HepG2 (cell line): ENCODE data around the gene ROBO2. TPM values are rescaled to one million over a fixed set of nuclear protein-coding genes. Genes with fewer than 3 reads are reported as not detected.

ENCODE experiments used
- ATAC-seq: fragments of 200-7000 bp; cut with Tn5 transposase; 3 replicates; pipeline ENCODE4 v1.9.1; 2020; ENCODE audit warnings: mild to moderate bottlenecking, moderate library complexity
- BruUV-seq: library from RNA; stranded (reverse); fragments of 400-500 nt; replicated peaks from 2 replicates; lab custom pipeline; 2021; lab: Mats Ljungman, UMichigan
- CTCF ChIA-PET: fragments of 300-600 bp; formaldehyde crosslinking; extraction: SDS; loops from one replicate; lab custom pipeline; 2021; ENCODE audit warnings: low total read pairs, inconsistent platforms, low intra/inter-chr PET ratio; lab: Yijun Ruan, JAX
- POLR2A ChIA-PET: fragments of 350-600 bp; sonication (Branson Sonifier 250); formaldehyde crosslinking; loops from one replicate; lab custom pipeline; 2020; ENCODE audit warnings: antibody characterized with exemption, inconsistent platforms; lab: Yijun Ruan, JAX
- DNase-seq: peaks from one replicate; pipeline ENCODE4 v3.0.0-alpha.2; 2015; ENCODE audit warnings: low spot score
- FAIRE-seq: peaks from 3 replicates; lab custom pipeline; 2011; peaks lifted over from hg19 to GRCh38; lab: Jason Lieb, UNC
- H2AFZ ChIP-seq: one replicate; pipeline ENCODE4 v1.6.1; 2011; ENCODE audit warnings: low read length, inconsistent platforms
- H3K27ac ChIP-seq: fragments of 300-600 bp; 3 replicates; pipeline ENCODE4 v1.8.0; 2011; ENCODE audit warnings: mixed run types, mild to moderate bottlenecking, mixed read lengths, low read length, inconsistent platforms; ENCODE audit not compliant: insufficient read depth; ENCODE audit errors: extremely low read length
- H3K27me3 ChIP-seq, 2 experiments: fragments of 200-600 bp in 1 of 2; 2 replicates in 1 of 2; 3 replicates in 1 of 2; pipeline versions ENCODE4 v1.6.0 to v1.8.0; 2011; ENCODE audit warnings: low read length in 2 of 2, mild to moderate bottlenecking in 2 of 2, moderate library complexity in 2 of 2, inconsistent platforms in 1 of 2; ENCODE audit not compliant: insufficient read depth in 2 of 2, control insufficient read depth in 1 of 2
- H3K36me3 ChIP-seq, 2 experiments: fragments of 200-600 bp in 1 of 2; replicated peaks in 1 of 2; 2 replicates in 1 of 2; 3 replicates in 1 of 2; pipeline versions ENCODE4 v1.5.1 to v1.8.0; 2011; ENCODE audit warnings: low read length in 2 of 2, inconsistent platforms in 1 of 2; ENCODE audit not compliant: insufficient read depth in 2 of 2, control insufficient read depth in 1 of 2
- H3K4me1 ChIP-seq: 2 replicates; pipeline ENCODE4 v1.5.1; 2012; ENCODE audit warnings: low read length, inconsistent platforms; ENCODE audit not compliant: insufficient read depth
- H3K4me2 ChIP-seq: 2 replicates; pipeline ENCODE4 v1.6.0; 2011; ENCODE audit warnings: low read depth, low read length, inconsistent platforms
- H3K4me3 ChIP-seq, 3 experiments: fragments of 200-600 bp in 1 of 3; sonication (generic), shearing (Covaris generic) in 1 of 3; replicated peaks in 1 of 3; 2 replicates each; pipeline ENCODE4 v1.5.1; 2011 to 2016; ENCODE audit warnings: low read length in 3 of 3, inconsistent platforms in 2 of 3, low read depth in 2 of 3, mild to moderate bottlenecking in 2 of 3, control low read depth in 1 of 3, mixed read lengths in 1 of 3; ENCODE audit not compliant: insufficient read depth in 1 of 3
- H3K79me2 ChIP-seq: one replicate; pipeline ENCODE4 v1.6.1; 2011; ENCODE audit warnings: low read length, inconsistent platforms; ENCODE audit not compliant: insufficient read depth
- H3K9ac ChIP-seq: 2 replicates; pipeline ENCODE4 v1.6.0; 2011; ENCODE audit warnings: mild to moderate bottlenecking, low read depth, low read length, inconsistent platforms; ENCODE audit not compliant: insufficient read depth
- H3K9me3 ChIP-seq: 2 replicates; pipeline ENCODE4 v1.5.1; 2012; ENCODE audit warnings: mild to moderate bottlenecking, low read length
- H4K20me1 ChIP-seq: 2 replicates; pipeline ENCODE4 v1.6.0; 2011; ENCODE audit warnings: inconsistent platforms, mild to moderate bottlenecking, low read length, moderate library complexity; ENCODE audit not compliant: insufficient read depth
- KLF12 ChIP-seq: sonication (generic); formaldehyde crosslinking; IDR thresholded peaks from 2 replicates; pipeline ENCODE4 v1.4.0; 2020; ENCODE audit warnings: missing genetic modification reagents, borderline replicate concordance
- MTF1 ChIP-seq: sonication (generic); formaldehyde crosslinking; IDR thresholded peaks from 2 replicates; pipeline ENCODE4 v1.5.0; 2020; ENCODE audit warnings: missing genetic modification reagents
- NCOA1 ChIP-seq: sonication (generic); formaldehyde crosslinking; IDR thresholded peaks from 2 replicates; pipeline ENCODE4 v1.9.0; 2021; ENCODE audit warnings: missing genetic modification reagents
- ZBTB34 ChIP-seq: sonication (generic); formaldehyde crosslinking; IDR thresholded peaks from 2 replicates; pipeline ENCODE4 v1.8.0; 2022; ENCODE audit warnings: mild to moderate bottlenecking, missing genetic modification reagents
- WGBS: methylation state at CpG from one replicate; pipeline ENCODE4 v1.1.6; 2017; ENCODE audit warnings: low lambda C conversion rate; 5-methylcytosine and 5-hydroxymethylcytosine counted together
- in situ Hi-C: cut with HindIII; loops from 2 replicates; pipeline ENCODE4 v1.10.0; 2017; ENCODE audit warnings: low pct_unique_long_range_greater_than_20kb; ENCODE audit not compliant: extremely low pct_ligation_motif_present
- intact Hi-C: fragments of 100-400 bp; cut with micrococcal nuclease; formaldehyde crosslinking; loops from one replicate; pipeline ENCODE4 v1.10.0; 2022; ENCODE audit not compliant: unreplicated experiment
- polyA plus RNA-seq, 8 experiments: library from polyadenylated mRNA; depleted of rRNA in 3 of 8; stranded (reverse) in 7 of 8; unstranded in 1 of 8; fragments of >200 nt; fragmentation: Illumina TruSeq in 4 of 8; extraction: Trizol in 4 of 8; gene quantifications; 2 replicates each; pipeline versions ENCODE4 v1.2.1 to v1.2.3, GENCODE V29; 2011 to 2016; ENCODE audit warnings: low read depth in 4 of 8, missing spikeins in 1 of 8, mixed read lengths in 1 of 8; ENCODE audit not compliant: insufficient read depth in 1 of 8
- total RNA-seq, 5 experiments: library from RNA; depleted of rRNA; stranded (reverse); fragments of >200 nt; fragmentation: Illumina TruSeq; extraction: Trizol; gene quantifications; 2 replicates each; pipeline ENCODE4 v1.2.3, GENCODE V29; 2016; ENCODE audit warnings: low read depth in 1 of 5
- TF ChIP-seq, protein P1 (sequence below): sonication (generic); formaldehyde crosslinking; IDR thresholded peaks from 2 replicates; pipeline ENCODE4 v1.5.1; 2020; ENCODE audit warnings: mild to moderate bottlenecking, moderate library complexity, missing genetic modification reagents
- TF ChIP-seq, protein P2 (sequence below): sonication (generic); formaldehyde crosslinking; IDR thresholded peaks from 2 replicates; pipeline ENCODE4 v1.5.0; 2020; ENCODE audit warnings: mild to moderate bottlenecking, missing genetic modification reagents

Gene ROBO2
- total and polyA plus RNA-seq, 2 of the 13 experiments (the other 11 are each of a cell fraction or from before 2014, with no cell fraction given) = not detected

DNA sequence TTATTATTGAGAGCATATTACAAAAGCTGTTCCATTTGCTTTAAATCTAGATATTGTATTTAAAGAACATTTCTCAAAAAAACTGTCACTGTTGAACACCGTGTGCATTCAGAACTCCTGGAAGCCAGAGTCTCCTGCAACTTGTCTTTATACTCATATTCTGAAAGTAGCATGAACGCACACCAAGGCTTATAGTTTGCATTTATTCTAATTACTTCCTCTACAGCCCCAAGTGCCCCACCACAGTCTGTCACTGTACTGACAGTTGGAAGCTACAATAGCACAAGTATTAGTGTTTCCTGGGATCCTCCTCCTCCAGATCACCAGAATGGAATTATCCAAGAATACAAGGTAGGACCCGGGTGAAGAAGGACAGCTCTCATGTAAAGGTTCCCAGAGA lies 537.4 kb downstream of the ROBO2 start:
- no peak overlapping the region for H3K9ac ChIP-seq
- no peak for TF ChIP-seq KLF12
- TF ChIP-seq, protein P1, sequence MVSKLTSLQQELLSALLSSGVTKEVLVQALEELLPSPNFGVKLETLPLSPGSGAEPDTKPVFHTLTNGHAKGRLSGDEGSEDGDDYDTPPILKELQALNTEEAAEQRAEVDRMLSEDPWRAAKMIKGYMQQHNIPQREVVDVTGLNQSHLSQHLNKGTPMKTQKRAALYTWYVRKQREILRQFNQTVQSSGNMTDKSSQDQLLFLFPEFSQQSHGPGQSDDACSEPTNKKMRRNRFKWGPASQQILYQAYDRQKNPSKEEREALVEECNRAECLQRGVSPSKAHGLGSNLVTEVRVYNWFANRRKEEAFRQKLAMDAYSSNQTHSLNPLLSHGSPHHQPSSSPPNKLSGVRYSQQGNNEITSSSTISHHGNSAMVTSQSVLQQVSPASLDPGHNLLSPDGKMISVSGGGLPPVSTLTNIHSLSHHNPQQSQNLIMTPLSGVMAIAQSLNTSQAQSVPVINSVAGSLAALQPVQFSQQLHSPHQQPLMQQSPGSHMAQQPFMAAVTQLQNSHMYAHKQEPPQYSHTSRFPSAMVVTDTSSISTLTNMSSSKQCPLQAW (CRISPR knock-in tag) = no peak
- TF ChIP-seq, protein P2, sequence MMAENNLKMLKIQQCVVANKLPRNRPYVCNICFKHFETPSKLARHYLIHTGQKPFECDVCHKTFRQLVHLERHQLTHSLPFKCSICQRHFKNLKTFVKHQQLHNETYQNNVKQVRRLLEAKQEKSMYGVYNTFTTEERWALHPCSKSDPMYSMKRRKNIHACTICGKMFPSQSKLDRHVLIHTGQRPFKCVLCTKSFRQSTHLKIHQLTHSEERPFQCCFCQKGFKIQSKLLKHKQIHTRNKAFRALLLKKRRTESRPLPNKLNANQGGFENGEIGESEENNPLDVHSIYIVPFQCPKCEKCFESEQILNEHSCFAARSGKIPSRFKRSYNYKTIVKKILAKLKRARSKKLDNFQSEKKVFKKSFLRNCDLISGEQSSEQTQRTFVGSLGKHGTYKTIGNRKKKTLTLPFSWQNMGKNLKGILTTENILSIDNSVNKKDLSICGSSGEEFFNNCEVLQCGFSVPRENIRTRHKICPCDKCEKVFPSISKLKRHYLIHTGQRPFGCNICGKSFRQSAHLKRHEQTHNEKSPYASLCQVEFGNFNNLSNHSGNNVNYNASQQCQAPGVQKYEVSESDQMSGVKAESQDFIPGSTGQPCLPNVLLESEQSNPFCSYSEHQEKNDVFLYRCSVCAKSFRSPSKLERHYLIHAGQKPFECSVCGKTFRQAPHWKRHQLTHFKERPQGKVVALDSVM (CRISPR knock-in tag) = no peak
- no peak for TF ChIP-seq NCOA1 (CRISPR knock-in tag)
- H3K9me3 ChIP-seq = no peaks in the 10 kb centered on the region
- no peaks in the 10 kb centered on the region for H3K4me1 ChIP-seq
- H3K27ac ChIP-seq = no peak overlapping the region
- in situ Hi-C loops = no loop called here
- FAIRE-seq = no peak
- H4K20me1 ChIP-seq = no peaks in the 10 kb centered on the region
- intact Hi-C loops = no loop called here
- CTCF ChIA-PET = no interaction called here
- no peak for ATAC-seq
- H2AFZ ChIP-seq = no peak overlapping the region
- no peaks in the 10 kb centered on the region for H3K27me3 ChIP-seq
- POLR2A ChIA-PET = no interaction called here
- BruUV-seq = no TSS peak
- no peaks in the 10 kb centered on the region for H3K79me2 ChIP-seq
- no peak overlapping the region for H3K4me3 ChIP-seq
- no peak for DNase-seq
- 31% methylated on average over 3 of the region's 3 CpGs for WGBS
- no peak overlapping the region for H3K4me2 ChIP-seq
- no peaks in the 10 kb centered on the region for H3K36me3 ChIP-seq

DNA sequence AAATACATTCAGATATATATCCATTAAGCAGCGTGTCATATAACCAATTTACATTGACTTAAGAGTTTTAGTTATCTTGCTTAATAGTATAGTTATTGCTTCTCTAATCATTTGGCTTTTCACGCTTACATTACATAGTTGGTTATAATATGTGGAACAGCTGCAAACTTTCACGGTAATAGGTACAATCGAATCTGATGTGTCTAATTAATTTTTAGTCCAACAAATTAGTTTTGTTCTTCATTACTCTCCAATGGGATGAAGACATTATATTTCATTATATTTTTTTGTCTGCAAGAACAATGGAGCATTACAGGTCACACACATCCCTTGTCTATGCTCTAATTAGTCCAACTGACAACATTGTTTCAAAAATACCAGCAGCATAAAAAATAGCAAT lies 546.3 kb downstream of the ROBO2 start:
- ChIA-PET CTCF (no interaction called here), POLR2A (no interaction called here)
- H2AFZ ChIP-seq = no peak overlapping the region
- no peaks in the 10 kb centered on the region for H3K27me3 ChIP-seq
- no peak overlapping the region for H3K9ac ChIP-seq
- no peak overlapping the region for H3K4me2 ChIP-seq
- no peak overlapping the region for H3K27ac ChIP-seq
- FAIRE-seq (no peak), ATAC-seq (no peak), DNase-seq (no peak)
- H3K79me2 ChIP-seq = no peaks in the 10 kb centered on the region
- WGBS = 27% methylated on average over 4 of the region's 4 CpGs
- H3K4me3 ChIP-seq = no peak overlapping the region
- no peaks in the 10 kb centered on the region for H3K4me1 ChIP-seq
- no peaks in the 10 kb centered on the region for H3K9me3 ChIP-seq
- in situ Hi-C loops (no loop called here), intact Hi-C loops (no loop called here)
- no TSS peak for BruUV-seq
- H3K36me3 ChIP-seq = no peaks in the 10 kb centered on the region
- TF ChIP-seq ZBTB34 = no peak
- no peak for TF ChIP-seq MTF1
- no peaks in the 10 kb centered on the region for H4K20me1 ChIP-seq
